Skeletal muscle cell (primary cell): Measurements from ENCODE around the gene ICA1.

ENCODE experiments used
- DNase-seq: peaks from one replicate; pipeline ENCODE4 v3.0.0-alpha.2; 2010; ENCODE audit warnings: low read depth
- H3K4me3 ChIP-seq: 2 replicates; pipeline ENCODE4 v1.5.1; 2011; ENCODE audit warnings: low read depth, mild to moderate bottlenecking, control low read depth, low read length, moderate library complexity

Gene ICA1

DNA sequence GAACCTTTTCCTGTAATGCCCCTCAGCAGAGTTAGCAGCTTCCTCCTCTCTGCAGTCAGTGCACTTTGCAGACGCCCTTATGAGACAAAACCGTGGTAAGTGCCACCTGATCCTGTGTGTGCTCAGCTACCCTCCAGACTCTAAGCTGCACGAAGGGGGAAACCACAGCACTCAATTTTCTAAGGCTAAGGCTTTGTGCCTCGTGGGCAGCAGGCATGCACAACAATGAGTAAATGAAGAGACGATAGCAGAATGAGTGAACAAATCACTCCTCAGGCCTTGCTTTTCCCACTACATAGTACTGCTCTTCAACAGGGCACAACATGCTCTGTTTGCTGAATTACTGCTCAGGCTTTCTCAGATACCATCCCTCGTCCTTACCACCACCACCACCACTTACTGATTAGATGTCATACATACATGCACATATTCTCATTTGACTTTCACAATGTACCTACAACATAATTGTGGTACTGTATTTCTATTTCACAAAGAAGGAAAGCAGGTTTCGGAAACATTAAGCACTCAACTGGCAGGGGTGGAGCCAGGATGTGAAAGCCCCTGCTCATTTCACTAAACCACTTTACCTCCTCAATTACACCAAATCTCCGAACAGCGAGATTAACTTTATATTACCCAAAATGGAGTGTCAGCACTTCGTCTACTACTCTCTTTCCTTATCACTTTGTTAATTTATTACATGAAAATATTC, 85.4 kb downstream of the ICA1 start:
- no peak for DNase-seq
- no peak overlapping the region for H3K4me3 ChIP-seq

DNA sequence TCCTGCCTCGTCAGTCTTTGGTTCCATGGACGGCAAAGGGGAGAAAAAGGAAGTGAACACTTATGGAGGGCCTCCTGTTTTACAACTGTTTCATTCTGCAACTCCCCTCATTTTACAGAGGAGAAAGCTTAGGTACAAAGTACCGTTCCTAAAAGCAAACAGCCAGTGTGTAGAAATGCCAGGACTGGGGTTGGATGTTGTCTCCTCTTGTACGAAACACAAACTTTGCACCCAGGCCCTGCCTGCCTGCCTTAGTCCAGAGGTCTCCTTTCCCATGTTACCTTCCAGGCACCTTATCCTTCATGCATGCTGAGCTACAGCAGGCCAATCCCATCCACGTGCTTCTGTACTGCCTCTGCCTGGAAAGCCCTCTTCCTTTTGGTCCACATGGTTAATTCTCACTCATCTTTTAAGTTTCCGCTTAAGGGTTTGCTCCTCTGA, 86.0 kb downstream of the ICA1 start:
- no peak for DNase-seq

GRCh38 chr7:8172372-8173354, 89.3 kb downstream of the ICA1 start:
- H3K4me3 ChIP-seq, result no peak overlapping the region
- no peak for DNase-seq

More for the DNA sequence above, 86.0 kb downstream of the ICA1 start:
- no peak overlapping the region for H3K4me3 ChIP-seq

DNA sequence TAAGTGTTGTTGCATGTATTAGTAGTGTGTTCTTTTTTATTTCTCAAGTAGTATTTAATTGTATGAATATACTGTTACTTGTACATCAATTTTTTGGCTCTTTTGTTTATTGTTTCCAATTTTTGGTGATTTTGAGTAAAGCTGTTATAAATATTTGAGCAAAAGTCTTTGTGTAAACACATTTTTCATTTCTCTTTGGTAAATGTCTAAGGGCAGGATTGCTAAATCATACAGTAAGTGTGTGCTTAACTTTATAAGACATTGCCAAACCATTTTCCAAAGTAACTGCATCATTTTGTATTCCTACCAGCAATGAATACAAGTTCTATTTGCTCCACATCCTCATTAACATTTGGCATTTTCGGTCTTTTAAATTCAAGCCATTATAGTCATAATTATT, 92.8 kb downstream of the ICA1 start:
- no peak for DNase-seq
- H3K4me3 ChIP-seq, result no peak overlapping the region

GRCh38 chr7:8168336-8168735, 93.6 kb downstream of the ICA1 start:
- H3K4me3 ChIP-seq, result no peak overlapping the region
- DNase-seq, result no peak

DNA sequence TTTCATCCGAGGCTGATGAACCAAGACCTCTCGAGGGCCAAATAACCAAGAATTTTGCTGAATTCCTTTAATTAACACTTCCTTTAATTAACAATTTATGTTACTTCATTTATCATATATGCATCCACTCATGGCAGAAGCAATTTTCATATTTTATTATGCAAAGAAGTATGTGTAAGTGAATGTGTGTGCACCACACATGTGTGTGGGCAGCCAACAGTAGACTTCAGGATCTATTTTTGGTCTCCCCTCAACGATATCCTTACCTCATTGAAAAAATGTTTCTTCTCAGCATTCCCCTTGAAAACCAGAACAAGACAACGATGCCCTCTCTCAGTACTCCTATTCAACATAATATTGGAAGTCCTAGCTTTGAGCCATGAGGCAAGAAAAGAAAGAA, 96.8 kb downstream of the ICA1 start:
- no peak overlapping the region for H3K4me3 ChIP-seq
- DNase-seq, result no peak

DNA sequence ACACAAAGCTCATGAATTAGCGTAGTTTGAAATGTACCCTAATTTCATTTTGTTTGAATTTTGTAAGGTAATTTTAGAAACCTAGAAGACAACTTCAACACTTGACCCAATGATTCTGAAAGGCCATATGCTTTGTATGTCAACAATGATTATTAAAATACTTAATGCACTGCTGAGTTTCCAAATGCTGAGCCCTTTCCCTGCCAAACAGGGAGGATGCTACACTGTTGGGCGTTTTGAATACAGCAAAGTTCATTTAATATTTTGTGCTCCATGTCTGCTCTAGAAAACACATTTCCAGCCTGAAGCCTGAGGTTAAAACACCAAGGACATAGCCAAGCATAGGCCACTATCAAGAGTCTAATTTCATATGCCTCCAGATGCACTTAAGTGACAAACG, 99.8 kb downstream of the ICA1 start:
- H3K4me3 ChIP-seq, result no peak overlapping the region
- no peak for DNase-seq

GRCh38 chr7:8161364-8161828, 100.6 kb downstream of the ICA1 start:
- DNase-seq, result peak; percentile 9
- no peak overlapping the region for H3K4me3 ChIP-seq

DNA sequence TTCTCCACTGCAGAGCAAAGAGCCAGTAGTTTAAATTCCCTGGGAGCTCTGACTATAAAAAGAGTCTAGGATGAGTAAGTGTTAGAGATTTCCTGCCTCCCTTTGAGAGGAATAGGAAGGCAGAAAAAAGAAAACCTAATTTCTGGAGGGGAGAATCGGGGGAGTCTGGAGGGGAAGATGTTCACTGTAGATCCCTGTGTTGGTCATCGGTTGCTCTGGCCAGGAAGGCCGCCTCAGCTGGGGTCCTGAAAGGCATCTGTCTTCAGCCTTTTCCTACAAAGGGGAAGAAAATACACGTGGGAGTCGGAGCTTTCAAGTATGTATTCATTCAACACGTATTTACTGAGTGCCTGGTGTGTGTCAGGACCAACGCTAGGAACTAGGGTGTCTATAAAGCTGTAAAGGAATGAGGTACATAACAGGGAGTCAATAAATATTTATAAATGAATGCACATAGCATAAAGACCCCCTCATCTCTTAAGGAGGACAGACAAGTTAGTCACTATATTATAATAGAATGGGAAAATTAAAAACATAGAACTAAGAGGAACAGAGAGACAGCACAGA, 101.1 kb downstream of the ICA1 start:
- H3K4me3 ChIP-seq, result no peak overlapping the region

DNA sequence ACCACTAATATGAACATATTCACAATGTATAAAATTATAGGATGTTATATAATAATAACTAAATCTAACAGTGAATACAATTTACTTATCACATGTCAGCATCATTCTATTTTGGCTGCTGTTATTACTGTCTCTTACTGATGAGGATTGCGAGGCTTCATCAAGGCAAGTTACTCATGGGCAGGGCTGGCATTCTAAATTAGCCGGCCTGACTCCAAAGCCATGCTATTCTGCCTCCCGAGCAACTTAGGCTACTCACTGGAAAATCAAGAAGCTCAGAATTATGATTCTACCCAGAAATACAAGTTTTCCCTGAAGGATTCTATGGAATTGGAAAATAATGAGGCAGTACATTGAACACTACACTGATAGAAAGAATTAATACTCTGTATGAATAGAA, 101.7 kb downstream of the ICA1 start:
- no peak overlapping the region for H3K4me3 ChIP-seq
- DNase-seq, result no peak

More for the DNA sequence above, 101.1 kb downstream of the ICA1 start:
- no peak for DNase-seq

DNA sequence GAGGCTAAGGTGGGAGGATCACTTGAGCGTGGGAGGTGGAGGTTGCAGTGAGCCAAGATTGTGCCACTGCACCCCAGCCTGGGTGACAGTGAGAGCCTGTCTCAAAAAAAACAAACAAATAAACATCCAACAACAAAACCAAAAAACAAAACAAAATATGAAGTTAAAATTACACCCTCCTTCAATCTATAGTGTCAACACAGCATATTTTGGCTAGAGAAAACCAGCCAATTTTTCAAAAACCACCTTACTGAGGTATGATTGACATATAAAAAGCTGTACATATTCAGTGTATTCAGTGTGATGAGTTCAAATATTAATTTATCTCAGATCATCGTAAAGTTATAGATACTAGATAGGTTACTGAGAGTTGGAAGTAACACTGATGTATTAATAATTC, 102.4 kb downstream of the ICA1 start:
- DNase-seq, result no peak
- H3K4me3 ChIP-seq, result no peak overlapping the region

DNA sequence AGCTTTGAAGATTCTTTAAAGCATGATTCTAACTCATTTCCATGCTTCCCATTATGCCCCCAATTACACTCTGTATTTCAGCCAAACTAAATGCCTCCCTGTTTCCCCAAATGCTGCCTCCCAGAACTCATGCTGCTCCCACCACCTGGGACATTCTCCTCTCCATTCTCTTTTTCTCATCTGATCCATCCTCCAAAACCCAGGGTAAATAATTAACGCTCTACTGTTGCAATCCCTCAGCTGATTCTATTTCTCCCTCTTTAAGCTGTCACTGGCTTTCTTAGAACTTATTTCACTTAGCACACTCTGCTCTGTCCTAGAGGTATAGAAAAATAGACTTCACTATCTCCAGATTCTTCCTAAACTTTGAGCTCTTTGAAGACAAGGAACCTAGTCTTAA, 104.7 kb downstream of the ICA1 start:
- H3K4me3 ChIP-seq, result no peak overlapping the region
- no peak for DNase-seq

DNA sequence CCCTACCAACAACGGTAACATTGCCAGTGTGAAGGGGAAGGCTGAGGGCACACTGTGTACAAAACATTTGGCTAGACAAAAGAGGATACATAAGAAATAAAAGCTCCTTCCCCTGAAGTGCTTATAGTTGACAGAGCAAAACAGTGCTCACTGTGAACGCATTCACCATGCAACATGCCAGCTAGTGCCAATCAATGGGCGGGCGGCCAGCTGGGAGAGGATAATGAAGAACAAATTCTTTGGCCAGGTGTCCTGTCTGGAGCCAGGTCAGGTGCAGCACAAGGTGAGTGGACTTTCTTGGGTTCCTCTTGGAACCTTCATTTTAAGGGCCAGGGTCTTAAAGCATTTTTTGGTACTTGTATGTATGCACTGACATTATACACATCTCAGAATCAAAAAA, 106.1 kb downstream of the ICA1 start:
- DNase-seq, result no peak
- no peak overlapping the region for H3K4me3 ChIP-seq

- no peak overlapping the region for H3K4me3 ChIP-seq
- DNase-seq, result no peak
These were observed 107.7 kb downstream of the ICA1 start for GRCh38 chr7:8154272-8154671.

DNA sequence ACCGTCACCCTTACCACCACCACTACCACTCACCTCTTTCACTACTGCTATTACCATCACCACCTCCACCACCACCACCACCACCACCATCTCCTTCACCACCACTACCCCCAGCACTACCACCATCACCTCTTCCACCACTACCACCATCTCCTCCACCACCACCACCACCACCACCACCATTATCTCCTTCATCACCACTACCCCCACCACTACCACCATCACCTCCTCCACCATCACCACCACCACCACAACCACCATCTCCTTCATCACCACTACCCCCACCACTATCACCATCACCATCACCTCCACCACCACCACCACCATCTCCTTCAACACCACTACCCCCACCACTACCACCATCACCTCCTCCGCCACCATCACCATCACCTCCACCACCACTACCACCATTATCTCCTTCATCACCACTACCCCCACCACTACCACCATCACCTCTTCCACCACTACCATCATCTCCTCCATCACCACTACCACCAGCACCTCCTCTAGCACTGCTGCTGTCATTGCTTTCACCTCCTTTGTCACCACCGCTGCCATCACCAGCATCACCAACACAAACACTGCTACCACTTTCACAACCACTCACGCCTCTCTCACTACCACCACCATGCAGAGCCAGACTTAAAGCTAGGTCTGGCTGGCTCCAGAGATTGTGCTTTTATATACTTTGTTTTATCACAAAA, 109.3 kb downstream of the ICA1 start:
- no peak for DNase-seq
- H3K4me3 ChIP-seq, result no peak overlapping the region

GRCh38 chr7:8151161-8151725, 110.7 kb downstream of the ICA1 start:
- DNase-seq, result no peak
- no peak overlapping the region for H3K4me3 ChIP-seq

- no peak overlapping the region for H3K4me3 ChIP-seq
- no peak for DNase-seq
These were observed 112.7 kb downstream of the ICA1 start for GRCh38 chr7:8149222-8149621.

DNA sequence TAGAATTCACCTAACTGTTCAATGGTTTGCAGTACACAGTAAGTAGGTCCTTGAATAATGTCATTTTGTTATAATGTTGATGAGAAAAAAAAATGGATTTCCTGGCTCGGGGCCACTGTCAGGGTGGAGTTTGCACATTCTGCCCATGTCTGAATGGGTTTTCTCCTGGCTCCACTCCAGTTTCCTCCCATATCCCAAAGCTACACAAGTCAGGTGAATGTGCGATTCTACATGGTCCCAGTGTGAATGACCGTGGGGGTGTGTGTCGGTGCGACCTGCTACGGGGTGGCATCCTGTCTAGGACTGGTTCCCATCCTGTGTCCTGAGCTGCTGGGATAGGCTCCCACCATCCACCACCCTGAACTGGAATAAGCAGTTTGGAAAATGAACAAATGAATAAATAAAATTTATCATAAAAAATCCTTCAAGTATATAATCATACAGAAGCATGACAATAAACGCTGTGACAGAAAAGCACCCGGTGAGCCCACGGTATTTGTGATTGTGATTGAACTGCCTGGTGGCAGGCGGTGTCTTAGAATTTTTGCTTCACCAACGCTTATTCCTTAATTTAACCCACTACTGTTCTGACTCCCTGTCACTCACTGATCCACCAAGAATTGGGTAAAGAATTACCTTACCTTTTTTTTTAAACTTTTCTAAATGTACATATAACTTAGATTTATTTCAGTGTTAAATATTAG, 114.1 kb downstream of the ICA1 start:
- no peak for DNase-seq
- no peak overlapping the region for H3K4me3 ChIP-seq
